B cell (primary cell): ENCODE data around the gene KIF4B. TPM values are rescaled to one million over a fixed set of nuclear protein-coding genes. Genes with fewer than 3 reads are reported as not detected.

ENCODE experiments used
- polyA plus RNA-seq: library from polyadenylated mRNA; depleted of rRNA; stranded (reverse); fragments of >200 nt; gene quantifications from 2 replicates; pipeline ENCODE4 v1.2.3, GENCODE V29; 2012
- total RNA-seq, 2 donors: library from RNA; stranded (reverse); fragments of 120-200 nt in 1 of 2; gene quantifications; 1 replicate in 1 of 2; 2 replicates in 1 of 2; pipeline versions ENCODE4 v1.2.3 to v1.2.4, GENCODE V29; 2013 to 2022

Gene KIF4B
- total and polyA plus RNA-seq, 2 donors (not counting 1 experiment from before 2014, with no cell fraction given), result not detected

Other genes with a start within 250 kb of the KIF4B start
- gene FAXDC2, start 163.2 kb upstream of the KIF4B start, total RNA-seq, result 0.24 TPM in 1 of 2 replicates, not detected in the other
- 0.07 and 0.29 TPM in 2 replicates for gene FAXDC2, start 163.2 kb upstream of the KIF4B start, polyA plus RNA-seq
- 76.1 and 78.6 TPM in 2 replicates for gene CNOT8, start 155.1 kb upstream of the KIF4B start, total RNA-seq
- 58.5 and 107 TPM in 2 replicates for gene CNOT8, start 155.1 kb upstream of the KIF4B start, polyA plus RNA-seq
- 15.5 and 17.1 TPM in 2 replicates for gene GEMIN5, start 75.5 kb upstream of the KIF4B start, total RNA-seq
- 3.6 and 3.8 TPM in 2 replicates for gene GEMIN5, start 75.5 kb upstream of the KIF4B start, polyA plus RNA-seq
- gene MRPL22, start 72.7 kb upstream of the KIF4B start, total RNA-seq, result 21.4 and 32.5 TPM in 2 replicates
- 18.8 and 18.9 TPM in 2 replicates for gene MRPL22, start 72.7 kb upstream of the KIF4B start, polyA plus RNA-seq